GM12872 (cell line): ENCODE results near the gene PSMB11.

ENCODE experiments used
- TF ChIP-seq, protein P1 (sequence below): IDR thresholded peaks from 3 replicates; pipeline ENCODE4 v1.5.1; 2011; ENCODE audit warnings: low read depth, mild to moderate bottlenecking, low read length, moderate library complexity; ENCODE audit not compliant: insufficient read depth

PSMB11 gene

DNA sequence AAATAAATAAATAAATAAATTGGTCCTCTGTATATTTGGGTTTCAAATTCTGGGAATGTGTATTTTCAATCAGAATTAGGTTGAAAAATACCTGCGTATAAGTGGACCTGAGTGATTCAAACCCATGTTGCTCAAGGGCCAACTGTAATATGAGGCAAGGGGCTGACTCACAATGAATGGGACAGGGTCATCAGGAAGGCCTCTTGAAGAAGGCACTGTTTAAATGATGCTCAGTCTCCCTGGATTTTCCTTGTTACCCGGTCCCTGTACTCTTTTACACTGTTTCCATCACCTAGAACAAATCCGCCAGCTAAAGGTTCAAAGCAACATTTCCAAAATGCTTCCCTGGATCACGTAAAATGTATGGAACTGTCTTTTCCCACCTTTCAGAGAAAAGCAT, 11.1 kb upstream of the PSMB11 start:
- TF ChIP-seq, protein P1, sequence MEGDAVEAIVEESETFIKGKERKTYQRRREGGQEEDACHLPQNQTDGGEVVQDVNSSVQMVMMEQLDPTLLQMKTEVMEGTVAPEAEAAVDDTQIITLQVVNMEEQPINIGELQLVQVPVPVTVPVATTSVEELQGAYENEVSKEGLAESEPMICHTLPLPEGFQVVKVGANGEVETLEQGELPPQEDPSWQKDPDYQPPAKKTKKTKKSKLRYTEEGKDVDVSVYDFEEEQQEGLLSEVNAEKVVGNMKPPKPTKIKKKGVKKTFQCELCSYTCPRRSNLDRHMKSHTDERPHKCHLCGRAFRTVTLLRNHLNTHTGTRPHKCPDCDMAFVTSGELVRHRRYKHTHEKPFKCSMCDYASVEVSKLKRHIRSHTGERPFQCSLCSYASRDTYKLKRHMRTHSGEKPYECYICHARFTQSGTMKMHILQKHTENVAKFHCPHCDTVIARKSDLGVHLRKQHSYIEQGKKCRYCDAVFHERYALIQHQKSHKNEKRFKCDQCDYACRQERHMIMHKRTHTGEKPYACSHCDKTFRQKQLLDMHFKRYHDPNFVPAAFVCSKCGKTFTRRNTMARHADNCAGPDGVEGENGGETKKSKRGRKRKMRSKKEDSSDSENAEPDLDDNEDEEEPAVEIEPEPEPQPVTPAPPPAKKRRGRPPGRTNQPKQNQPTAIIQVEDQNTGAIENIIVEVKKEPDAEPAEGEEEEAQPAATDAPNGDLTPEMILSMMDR = no peak

DNA sequence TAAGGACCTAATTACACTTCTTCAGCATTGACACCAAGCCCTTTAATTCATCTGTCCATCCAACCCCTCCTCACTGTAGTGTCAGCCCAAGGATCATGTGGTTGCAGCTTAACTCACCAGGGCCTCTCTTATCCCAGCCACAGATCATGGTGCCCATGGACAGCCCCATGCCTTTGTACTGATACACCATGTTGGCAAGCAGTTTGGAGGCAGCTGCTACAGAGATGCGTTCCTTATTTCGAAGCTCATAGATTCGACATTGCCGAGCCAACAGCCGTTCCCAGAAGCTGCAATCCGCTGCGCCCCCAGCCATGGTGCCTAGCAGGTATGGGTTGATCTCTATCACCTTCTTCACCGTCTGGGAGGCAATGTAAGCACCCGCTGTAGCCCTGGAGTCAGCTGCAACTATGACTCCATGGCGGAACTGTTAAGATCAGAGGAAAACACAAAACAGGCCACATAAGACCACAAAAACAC, 8.7 kb upstream of the PSMB11 start:
- TF ChIP-seq, protein P1 = no peak

DNA sequence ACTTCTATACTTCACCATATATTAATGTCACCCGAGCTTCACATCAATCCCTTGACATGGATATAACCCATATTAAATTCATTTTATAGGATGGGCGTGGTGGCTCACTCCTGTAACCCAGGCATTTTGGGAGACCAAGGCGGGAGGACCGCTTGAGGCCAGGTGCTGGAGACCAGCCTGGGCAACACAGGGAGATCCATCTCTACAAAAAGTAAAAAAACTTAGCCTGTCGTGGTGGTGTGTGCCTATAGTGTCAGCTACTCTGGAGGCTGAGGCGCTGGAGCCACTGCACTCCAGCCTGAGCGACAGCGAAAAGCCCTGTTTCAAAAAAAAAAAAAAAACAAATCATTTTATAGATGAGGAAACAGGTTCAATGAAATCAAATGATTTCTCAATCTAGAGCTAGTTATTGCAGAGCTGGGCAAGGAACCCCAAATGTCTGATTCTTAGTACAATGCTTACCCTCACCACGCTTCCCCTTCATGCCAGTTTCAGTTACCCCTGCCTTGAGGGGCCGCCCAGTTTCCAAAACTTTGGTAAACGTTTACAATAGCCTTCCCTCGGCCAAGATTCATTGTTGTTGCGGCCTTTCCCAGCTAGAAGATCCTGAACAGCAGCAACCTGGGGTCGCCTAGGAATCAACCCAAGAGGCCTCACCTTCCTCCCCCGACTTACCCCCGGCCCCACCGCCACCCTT, 8.1 kb upstream of the PSMB11 start:
- TF ChIP-seq, protein P1 = no peak

DNA sequence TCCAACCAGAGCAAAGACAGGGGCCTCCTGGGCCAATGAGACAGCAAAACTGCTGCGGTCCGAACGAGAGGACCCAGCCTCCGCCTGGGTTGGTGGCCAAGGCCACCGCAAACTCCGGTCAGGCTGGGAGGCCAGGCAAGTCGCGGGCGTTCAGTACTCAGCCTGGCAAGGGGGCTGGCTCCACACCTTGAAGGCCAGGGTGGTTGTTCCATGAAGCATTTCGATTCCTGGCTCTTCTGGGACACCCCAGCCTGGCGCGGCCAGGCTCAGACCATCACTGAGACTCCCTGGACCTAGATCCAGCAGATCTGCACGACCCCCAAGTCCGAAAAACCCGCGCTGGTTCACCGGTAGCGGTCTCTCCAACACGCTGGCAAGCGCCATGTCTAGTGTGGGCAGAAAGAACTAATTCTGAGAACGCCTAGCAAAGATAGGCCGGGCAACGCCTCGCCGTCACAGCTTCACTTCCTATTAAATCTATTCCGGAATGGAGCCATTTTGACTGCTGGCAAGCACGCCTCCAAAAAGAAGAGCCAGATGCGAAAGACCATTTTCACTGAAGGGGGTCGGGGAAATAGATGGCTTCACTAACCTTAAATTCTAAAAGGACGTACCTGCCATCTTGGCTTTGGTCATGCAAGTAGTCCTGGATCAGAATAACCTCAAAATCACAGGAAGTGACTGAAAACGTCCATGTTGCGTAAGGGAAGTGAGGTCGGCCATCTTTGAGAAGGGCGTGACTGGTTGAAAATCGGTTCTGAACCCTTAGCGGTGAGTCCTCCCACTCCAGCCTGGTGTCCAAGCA, 7.3 kb upstream of the PSMB11 start, which contains the start of gene PSMB5:
TSS of gene PSMB5 (minus strand) at position 403 of the 805 bp plus-strand sequence. CDS start at position 384, 19 bp downstream.
- TF ChIP-seq, protein P1 = no peak

DNA sequence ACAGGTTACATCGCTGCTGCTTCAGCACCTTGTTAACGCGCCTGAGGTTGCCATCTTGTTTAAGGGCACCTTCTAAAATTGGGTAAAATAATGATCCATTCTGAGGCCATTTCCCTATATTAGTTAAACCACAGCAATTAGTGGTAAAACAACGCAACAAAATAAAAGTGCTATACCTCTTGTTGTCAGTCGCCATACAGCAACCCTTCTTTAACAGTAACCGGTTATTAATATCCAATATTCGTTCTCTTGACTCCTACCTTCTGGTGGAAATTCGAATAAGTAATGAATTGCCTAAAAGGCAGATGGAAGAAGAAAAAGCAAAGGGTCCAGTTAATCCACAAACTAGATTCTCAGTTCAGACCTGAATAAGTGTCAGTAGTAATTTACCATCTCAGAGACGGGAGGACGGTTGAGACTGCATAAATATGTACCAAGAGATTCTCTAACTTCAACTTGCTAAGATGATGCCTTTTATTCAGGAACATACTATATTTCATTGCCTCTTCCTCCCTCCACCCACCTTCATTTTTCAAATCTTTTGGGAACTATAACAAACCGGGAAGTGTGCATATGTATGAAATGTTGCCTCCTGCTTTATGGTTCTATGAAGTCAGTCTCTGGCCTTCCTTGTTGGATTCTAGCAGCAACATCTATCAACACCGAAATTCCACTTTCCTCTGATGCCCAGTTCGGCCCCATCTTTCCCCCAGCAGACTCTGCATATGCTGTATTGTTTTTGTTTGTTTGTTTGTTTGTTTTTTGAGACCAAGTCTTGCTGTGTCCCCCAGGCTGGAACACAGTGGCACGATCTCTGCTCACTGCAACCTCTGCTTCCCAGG, 6.5 kb upstream of the PSMB11 start:
- TF ChIP-seq, protein P1 = no peak

DNA sequence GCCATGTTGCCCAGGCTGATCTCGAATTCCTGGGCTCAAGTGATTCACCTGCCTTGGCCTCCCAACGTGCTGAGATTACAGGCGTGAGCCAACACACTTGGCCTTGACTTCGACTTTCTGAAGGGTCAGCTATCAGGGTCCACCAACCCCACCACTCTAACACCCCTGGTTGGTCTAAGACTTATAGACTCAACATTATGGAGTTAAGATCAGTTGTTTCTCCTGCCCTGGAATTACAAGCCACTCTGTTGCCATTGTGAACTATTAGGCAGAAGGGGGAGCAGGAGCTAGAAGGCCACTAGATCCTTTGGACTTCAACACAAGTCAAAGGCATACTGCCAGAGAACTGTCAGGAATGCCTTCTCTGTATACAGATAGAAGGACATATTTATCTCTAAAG, 1.9 kb upstream of the PSMB11 start:
- TF ChIP-seq, protein P1 = no peak

DNA sequence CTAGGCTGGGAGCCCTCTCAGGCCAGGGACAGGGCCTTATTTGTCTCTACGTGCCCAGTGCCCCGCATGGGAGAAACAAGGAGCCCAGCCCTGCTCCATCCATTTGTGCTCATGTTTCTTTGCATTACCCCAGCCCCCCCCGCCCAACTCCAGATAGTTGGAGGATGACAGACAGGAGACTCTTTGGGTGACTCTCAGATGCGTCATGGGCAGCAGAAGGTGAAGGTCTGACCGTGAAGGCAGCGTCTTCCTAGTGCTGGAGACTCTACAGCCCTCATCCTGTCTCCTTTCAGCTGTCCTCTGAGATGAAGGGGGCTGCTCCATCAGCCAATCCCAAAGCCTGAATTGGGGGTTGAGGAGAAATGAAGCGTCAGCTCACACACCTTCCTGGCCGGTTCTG, 283 bp upstream of the PSMB11 start:
- TF ChIP-seq, protein P1 = no peak
